ENCODE data around the gene RASGRP2.

Gene RASGRP2

DNA sequence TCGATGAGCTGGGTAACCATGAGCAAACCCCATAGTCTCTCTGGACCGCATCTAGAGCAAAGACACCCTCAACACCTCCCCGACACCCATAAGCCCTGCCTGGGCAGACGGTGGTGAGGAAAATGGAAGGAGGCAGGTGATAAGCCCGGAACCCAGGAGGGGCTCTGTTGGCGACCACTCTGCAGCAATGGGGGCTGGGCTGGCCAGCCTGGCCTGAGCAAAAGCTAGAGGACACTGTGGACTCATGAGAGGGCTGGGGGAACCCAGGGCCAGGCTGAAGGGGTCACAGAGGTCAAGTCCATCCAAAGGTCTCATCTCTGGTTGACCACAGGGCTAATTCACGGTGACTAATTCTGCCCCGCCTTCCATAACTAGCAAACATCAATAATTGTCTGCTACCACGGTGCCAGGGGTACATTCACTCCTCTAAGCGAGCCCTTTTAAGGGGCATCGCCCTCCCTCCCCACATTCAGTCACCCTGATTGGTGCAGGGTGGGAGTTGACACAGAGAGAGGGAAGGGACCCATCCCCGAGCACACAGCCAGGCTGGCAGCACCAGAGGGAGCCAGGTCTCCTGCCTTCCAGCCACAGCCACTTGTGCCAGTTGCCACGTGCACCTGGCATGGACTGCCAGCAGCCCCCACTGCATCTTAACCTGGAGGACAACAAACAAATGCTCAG, 11.9 kb upstream of the RASGRP2 start:
- no peak for DNase-seq (ENCODE audit: low spot score)

DNA sequence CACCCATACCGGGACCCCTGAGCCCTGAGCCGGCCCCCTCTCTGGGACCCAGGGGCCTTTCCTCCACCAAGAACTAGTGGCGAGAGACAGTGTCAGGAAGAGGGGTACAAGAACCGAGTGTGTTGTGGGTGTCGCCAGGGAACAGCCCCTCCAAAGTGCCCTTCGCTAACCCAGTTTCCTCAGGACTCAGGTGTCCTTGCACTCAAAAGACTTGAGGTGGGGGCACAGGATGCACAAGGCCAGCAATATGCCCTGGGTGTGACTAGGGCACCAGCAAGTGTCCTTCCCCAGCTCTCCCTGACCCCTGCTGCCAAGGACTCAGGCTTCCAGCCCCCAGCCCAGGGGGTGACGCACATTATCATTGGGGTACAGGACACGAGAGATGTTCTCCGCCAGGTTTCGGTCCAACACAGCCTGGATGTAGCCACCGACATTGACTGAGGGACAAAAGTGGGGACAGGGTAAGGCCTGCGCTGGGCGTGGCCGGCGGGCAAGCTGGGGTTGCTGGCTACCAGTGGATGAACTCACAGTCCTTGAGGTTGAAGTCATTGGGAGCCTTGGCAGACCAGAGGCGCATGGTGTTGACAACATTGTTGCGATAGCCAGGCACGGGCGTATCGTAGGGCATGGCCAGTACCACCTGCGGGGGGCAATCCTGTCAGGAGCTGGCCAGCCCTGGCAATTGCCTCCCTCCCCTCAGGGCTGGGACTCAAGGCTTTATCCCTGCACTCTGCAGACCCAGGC, 11.1 kb upstream of the RASGRP2 start:
- DNase-seq (ENCODE audit: low spot score): no peak

DNA sequence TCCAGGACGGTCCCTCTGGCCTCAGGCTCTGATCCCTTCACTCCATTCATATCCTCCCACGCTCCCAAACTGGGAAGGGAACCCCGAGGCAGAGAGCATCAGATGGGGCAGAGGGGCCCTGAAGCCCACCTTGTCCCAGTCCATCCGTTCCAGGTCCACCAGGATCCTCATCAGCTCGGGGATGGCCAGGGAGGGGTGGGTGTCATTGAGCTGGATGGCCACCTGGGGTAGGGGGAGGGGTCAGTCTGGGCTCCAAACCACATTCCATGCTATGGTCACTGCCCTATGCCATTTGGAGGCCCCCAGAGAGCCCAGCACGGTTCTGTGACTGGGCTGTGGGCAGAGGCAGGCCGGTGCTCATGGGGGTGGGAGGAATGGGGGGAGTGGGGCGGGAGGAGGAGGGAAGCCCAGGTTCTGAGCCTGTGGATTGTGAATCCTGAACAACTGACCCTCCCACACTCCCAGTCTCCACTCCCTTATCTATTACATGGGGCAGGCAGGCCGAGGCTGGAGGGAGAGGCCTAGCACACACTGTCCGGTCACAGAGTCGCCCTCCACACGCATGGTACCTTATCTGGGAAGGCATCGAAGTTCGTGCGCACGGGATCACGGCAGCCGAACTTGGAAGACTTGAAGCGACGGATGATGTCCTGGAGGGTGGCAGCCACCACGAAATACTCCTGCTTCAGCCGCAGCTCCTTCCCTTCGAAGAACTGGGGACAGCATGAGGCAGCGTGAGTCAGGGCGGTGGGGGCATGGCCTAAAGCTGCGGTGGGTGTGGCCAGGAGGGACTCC, 10.4 kb upstream of the RASGRP2 start:
- DNase-seq (ENCODE audit: low spot score): no peak

DNA sequence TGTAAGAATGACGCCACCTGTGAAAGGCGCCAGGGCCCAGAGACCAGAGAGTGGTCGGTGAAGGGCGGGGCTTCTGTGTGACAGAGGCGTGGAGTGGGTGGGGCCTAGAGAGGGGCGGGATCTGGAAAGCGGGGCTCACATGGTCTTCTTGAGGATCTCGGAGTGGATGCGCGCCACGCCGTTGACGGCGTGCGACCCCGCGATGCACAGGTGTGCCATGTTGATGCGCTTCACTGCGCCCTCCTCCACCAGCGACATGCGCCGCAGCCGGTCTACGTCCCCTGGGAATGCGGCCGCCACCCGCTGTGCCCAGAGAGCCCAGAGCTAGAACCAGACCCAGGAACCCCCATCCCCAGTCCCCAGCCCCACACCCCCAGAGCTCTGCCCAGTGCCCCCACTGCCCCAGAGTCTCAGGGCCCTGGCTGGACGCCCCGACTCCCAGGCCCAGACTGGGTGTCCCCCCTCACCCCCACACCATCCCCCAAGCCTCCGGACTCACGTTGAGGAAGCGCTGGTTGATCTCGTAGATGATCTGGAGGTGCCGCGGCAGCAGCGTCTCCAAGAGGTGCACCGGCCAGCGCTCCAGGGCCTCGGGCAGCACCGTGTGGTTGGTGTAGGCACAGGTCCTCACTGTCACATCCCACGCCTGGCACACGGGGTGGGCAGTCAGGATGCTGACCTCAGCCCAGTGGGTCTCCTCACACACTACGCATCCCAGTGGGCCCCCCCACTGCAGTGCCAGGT, 9.6 kb upstream of the RASGRP2 start:
- no peak for DNase-seq (ENCODE audit: low spot score)

DNA sequence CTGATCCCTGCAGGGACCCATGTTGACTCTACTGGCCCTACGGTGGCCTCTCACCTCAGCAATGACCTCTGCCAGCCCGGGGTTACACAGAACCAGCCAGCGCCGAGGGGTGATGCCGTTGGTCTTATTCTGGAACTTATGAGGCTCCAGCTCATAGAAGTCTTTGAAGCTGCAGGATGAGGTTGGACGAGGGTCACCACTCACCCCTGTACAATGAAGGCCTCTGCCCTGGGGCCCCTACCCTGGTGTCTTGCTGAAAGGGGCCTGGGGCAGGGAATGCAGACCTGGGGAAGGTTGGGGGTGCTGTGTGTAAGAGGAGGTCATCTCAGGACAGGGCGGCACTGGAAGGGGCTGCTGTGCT, 9.1 kb upstream of the RASGRP2 start:
- no peak for DNase-seq (ENCODE audit: low spot score)

DNA sequence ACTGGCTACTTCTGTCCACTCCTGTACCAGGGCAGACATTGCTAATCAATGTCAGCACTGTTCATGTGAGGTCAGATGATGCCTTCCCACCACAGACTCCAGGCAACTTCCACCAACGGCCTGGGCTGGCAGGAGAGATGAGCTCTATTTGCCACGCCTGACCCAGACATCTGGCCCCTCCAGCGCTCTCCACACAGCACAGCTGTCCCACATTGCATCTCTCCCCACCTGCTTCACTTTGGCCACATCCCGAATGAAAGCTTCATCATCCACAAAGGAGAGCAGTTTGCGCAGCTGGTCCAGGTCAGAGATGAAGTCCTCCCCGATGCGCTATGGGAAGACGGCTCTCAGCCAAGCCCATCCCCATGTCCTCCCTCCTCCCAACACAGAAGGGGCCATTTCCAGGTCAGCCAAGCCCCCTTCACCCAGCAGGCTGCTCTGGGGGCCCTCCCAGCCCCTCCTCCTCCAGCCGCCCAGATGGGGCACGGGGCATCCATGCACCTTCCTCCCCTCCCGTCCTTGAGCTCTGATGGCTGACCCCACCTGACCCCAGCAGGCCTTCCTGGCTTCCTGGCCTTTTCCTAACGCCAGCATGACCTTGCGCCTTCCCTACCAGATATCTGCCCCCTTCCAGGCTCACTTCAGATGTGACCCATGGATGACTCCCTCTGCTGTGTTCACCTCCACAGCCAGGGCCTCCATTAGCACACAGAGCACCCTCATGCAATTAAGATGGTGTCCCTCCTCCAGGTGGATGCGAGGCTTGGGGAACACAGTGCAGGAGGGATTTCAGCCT, 8.4 kb upstream of the RASGRP2 start:
- no peak for DNase-seq (ENCODE audit: low spot score)

DNA sequence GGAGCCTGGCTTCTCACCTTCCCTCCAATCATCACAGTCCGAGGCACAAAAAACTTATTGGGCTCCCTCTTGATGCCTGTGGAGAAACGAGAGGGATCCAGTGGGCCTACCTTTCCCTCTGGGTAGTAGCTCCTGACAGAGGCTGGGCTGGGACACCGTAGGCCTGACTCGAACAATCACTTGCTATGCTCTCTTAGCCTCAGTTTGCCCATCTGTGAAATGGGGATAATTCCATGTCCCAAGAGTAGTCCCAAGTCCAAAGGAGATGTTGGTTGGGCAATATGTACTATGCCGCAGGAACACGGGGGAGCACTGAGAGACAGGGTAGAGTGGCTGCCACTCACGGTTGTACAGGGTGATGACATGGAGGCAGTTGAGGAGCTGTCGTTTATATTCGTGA, 7.6 kb upstream of the RASGRP2 start:
- no peak for DNase-seq (ENCODE audit: low spot score)

DNA sequence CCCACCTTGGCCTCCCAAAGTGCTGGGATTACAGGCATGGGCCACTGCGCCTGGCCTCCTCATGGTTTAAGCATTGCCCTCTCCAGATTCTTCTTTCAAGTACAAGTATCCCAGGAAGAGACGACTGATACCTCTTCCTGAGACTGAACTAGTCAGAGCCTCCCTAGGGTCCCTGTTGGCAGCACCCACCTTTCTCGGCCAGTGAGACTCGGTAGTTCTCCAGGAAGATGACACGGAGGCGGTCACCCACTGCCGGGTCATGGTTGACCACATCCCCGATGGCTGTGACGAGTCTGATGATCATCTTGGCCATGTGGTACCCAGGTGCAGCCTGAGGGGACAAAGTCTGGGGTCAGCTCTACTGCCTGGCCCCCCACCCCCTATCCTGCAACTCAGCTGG, 7.2 kb upstream of the RASGRP2 start:
- DNase-seq (ENCODE audit: low spot score): no peak

DNA sequence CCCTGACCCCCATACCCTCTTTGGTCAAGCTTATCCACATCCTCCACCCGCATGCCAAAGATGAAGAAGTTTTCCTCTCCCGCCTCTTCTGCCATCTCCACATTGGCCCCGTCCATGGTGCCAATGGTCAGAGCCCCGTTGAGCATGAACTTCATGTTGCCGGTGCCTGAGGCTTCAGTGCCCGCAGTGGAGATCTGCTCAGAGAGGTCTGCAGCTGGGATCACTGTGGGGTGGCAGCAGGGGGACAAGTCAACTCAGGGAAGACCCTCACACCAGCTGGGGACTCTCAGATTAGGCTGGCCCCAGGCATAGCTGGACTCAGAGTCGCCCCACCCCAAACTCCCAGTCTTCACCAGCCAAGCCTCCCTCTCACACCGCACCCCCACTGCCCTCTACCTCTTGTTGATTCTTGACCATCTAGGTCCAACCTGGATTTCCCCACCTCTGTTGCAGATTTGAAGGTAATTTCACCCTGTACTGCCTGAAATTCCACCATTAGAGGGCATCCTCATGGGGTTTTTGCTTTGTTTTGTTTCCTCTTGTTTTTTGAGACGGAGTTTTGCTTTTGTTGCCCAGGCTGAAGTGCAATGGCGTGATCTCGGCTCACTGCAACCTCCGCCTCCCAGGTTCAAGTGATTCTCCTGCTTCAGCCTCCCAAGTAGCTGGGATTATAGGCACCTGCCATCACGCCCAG, 6.6 kb upstream of the RASGRP2 start:
- DNase-seq (ENCODE audit: low spot score): no peak

DNA sequence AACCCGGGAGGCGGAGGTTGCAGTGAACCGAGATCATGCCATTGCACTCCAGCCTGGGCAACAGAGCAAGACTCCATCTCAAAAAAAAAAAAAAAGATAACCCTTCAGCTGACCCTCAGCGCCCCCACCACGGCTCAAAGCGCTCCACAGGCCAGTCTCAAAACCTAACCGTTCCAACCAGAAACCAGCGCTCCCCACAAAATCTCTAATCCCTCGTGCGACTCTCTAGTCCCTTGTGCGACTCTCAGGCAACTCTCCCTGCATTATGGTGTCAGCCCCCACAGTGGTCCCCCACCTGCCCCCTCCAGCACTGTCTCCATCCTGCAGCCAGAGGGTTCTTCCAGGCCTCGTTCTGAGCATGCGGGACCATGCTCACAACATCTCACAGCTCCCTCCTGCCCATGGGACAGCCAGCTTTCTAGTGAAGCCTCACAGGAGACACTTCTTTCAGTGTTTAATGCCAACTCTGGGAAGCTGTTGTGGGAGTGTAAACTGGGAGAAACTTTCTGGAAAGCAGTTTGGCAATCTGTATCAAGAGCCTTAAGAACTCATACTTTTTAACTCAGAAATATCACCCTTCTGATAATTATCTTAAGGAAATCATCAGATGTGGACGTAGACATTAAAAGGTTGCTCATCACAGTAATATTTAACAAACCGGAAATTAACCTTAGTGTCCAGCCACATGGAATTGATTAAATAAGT, 4.2 kb upstream of the RASGRP2 start:
- no peak for DNase-seq (ENCODE audit: low spot score)

DNA sequence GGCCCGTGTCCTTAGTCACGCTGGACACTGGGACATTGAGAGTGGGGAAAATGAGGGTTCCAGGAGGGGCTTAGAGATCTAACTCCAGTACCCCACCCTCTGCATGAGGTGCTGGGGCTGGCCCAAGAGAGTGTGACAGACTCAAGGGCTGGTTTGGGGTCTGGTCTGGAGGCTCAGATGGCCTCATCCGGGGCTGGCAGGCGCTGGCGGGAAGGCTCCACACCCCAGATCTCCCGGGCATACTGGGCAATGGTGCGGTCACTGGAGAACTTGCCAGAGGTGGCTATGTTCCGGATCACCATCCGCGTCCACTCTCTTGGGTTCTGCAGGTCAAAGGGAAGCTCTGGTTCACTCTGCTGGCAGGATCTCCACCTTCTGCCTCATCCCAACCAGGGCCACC, 2.5 kb upstream of the RASGRP2 start:
- DNase-seq (ENCODE audit: low spot score): no peak

DNA sequence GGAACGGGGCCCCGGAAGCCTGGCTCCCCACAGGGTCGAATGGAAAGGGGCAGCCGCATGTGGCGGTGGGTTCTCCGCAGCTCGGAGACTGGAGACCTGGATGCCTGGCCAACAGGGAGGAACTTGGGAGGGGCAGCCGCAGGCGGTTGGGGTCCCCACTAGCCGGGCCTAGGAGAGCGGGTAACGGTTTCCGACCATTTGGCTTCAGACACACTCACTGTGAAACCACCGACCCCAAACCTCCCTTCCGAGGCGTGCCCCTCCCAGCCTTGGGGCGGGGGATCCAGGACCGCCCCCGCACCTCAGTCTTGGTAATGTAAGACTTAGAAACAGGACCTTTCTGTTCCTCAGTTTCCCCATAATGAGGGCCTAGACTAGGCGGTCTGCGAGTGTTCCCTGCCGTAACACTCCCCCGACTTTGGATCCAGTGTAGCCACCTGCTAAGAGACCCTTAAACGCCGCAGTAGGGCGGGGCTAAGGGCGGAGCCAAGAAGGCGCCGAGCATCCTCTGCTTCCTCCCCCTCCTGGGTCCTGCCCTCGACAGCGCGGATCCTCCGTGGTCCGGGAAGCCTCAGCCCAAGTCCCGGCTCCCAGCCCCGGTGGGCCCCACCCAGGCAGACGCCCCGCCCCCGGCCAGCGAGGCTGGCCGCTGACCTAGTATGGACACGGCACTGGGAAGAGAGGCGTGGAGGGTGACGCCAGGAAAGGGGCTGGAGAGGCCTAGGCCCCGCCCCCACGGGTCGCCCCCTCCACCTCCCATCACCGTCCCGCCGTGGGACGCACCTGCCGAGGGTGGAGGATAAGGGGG, 1.8 kb upstream of the RASGRP2 start:
- no peak for DNase-seq (ENCODE audit: low spot score)

DNA sequence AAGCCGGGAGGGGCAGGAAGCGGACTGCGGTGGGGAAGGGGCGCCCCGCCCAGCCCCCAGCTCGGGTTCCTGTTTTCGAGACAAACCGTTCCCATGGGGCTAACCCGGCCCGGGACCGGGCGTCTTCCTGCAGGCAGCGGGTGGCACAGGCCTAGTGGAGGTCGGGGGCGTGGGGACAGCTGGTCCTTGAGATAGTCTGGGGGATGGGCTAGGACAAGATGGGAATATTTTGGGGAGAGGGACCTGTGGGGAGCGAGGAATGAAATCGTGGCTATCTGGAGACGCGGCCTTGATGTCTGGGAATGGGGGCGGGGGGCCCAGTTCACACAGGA, 1.2 kb upstream of the RASGRP2 start:
- no peak for DNase-seq (ENCODE audit: low spot score)

DNA sequence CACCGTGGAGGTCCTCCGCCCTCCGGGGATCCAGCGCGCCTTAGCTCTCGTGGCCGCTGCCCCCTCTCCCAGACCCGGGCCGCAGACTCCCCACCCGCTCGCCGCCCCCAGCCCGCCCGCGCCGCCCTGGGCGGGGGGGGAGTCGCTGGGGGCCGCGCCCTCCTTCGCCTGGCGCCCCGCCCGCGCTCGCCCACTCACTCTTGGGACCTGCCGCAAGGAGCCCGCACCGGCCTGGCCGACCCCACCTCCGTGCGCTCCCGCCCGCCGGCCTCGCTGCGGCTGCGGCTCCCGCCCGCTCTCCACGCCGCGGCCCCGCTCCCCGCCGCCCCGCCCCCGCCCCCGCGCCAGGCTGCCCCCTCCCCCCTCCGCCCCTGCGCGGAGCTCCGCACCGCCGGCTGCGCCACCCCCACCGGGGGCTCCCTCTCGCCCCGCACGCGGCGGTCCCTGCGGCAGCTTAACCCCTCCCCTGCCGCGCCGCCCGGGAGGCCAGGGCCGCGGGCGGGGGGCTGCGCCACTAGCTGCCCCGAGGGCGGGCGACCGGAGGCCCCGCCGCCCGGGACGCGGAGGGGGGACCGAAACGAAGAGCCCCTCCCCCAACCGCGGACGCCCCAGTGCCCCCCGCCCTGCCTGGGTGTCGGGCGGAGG, 724 bp upstream of the RASGRP2 start:
- no peak for DNase-seq (ENCODE audit: low spot score)

DNA sequence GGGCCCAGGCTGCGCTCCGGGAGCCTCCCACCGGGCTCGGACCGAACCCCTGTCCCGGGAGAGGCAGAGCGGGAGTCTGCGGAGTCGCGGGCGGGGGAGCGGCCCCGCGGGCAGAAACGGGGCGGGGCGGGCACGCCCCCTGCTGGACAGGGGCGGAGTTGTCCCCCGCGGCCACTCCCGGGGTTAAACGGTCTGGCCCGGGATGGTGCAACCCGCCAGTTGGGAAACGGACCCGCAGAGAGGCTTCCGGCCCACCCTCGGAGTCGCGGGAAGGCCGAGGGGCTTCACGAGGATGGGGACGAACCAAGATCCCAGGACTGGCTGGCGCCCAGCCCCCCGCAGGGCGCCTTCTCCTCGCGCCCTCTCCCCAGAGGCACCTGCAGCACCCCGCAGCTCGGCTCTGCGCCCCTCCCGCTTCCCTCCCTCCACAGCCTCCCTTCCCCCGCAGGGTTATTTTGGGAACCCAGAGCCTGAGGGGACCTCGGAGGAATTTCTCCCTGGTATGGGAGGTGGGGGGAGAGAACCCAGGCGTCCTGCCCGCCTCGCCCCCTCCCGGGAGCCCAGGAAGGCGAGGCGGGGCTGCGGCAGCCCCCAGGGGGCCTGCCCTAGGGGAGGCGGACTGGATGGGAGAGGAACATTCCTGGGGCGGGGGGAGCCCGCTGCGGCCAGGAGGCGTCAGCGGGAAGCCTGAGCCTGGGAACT, 902 bp downstream of the RASGRP2 start:
- DNase-seq (ENCODE audit: low spot score): peak; percentile 64

DNA sequence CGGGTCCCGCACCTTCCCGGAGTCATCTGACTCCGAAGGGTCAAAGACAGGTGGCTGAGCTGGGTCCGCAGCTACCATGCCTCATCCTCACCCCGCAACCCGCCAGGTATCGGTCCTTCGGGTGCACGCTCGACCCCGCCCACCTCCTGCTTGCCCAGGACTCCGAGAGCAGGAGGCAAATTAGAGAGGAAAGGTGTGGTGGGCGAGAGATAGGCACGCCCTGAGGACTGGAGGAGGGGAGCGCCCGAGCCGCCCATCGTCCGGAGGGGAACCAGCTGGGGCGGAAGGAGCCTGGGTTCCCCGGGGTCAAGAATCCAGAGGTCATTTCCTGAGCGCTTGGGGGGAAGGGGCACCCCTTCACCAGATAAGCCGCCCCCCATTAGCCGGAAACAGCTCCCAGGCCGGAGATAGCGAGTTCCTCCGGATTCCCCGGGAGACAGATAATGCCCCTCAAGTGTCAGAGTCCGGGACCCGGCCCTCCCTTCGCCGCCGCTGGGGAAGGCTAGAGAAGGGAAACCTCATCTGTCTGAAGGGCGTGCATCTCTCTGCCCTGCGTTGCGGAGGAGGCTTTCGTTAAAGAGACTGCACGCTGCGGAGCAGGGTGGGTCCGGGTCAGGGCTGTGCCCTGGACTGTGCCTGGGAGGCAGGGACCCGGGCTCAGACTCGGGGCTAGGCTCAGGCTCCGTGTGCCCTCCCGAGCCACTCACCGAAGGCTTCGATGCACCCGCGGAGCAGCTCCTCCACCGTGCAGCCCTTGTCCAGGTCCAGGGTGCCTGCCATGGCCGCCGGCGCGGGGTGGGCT, 1.7 kb downstream of the RASGRP2 start:
- DNase-seq (ENCODE audit: low spot score): no peak

DNA sequence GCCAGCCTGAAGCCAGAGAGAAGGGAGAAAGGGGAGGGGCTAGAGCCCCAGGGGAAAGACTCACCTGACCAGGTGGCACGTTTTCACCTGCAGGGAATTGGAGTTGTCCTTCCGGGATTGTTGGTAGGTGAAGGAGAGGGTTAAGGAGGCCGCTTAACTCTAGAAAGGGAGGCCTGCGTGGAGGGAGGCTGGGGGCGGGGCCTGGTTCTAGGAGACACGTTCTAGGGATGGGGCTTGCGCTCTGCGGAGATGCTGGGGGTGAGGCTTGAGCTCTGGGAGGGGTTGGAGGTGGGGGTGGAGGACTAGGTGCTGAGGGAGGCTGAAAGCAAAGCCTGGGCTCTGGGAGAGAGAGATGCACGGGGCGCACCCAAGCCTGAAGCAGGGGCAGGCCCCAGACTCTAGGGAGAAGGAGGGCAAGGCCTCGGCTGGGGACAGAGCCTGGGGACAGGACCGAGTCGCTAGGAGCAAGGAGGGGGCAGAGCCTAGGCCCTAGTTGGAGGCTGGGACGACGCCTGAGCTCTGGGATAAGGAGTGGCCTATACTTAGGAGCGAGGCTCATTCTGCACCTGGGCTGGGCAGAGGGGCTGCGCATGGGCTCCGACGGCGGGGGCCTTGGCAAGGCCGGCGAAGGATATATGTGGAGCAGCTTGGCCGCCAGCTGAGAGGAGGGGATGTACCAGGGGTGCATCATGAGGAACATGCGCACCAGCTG, 2.4 kb downstream of the RASGRP2 start:
- DNase-seq (ENCODE audit: low spot score): no peak

Data from hematopoietic multipotent progenitor cell treated with erythropoietin and hydrocortisone succinate and interleukin-3 and kit ligand, for 15 days (in vitro differentiated cells).